ENCODE results near the gene CAMTA1.

The CAMTA1 gene

GRCh38 chr1:6852136-6852890 lies 67.1 kb downstream of the CAMTA1 start (continued):
- TF ChIP-seq PRDM2 (tag by site-specific recombination; IDR thresholded peaks at IDR 0.05; ENCODE audit: borderline replicate concordance) (no peak), SETDB1 (IDR thresholded peaks at IDR 0.05; ENCODE audit: insufficient read length, low read length) (no peak), BCL11A (tag by site-specific recombination; IDR thresholded peaks at IDR 0.05; ENCODE audit: low read depth) (no peak), ZNF133 (tag by site-specific recombination; IDR thresholded peaks at IDR 0.05) (no peak), SP2 (tag by site-specific recombination; IDR thresholded peaks at IDR 0.05) (no peak), OVOL3 (tag by site-specific recombination; IDR thresholded peaks at IDR 0.05) (no peak), ZNF610 (tag by site-specific recombination; IDR thresholded peaks at IDR 0.05; ENCODE audit: borderline replicate concordance) (no peak), INSM2 (tag by site-specific recombination; IDR thresholded peaks at IDR 0.05) (no peak), MEIS1 (CRISPR knock-in tag; IDR thresholded peaks at IDR 0.05; ENCODE audit: borderline replicate concordance) (no peak), ZNF501 (tag by site-specific recombination; IDR thresholded peaks at IDR 0.05) (no peak), GLI2 (tag by site-specific recombination; IDR thresholded peaks at IDR 0.05; ENCODE audit: borderline replicate concordance, low read depth) (no peak)

GRCh38 chr1:6854166-6854565 lies 68.9 kb downstream of the CAMTA1 start:
- ChIA-PET POLR2A (no interaction called here), CTCF (no interaction called here)
- no peaks in the 10 kb centered on the region for H3K4me1 ChIP-seq (ENCODE audit: control insufficient read depth, insufficient read depth, low read length)
- H3K36me3 ChIP-seq (ENCODE audit: control insufficient read depth in 2 of 2, insufficient read depth in 1 of 2, low read length in 2 of 2), result peaks cover 5 to 22% of the 10 kb centered on the region in 2 experiments; a peak in 1 of 3 replicates
- H3K4me3 ChIP-seq (ENCODE audit: low read depth, low read length), result no peak overlapping the region
- H3K9me3 ChIP-seq (ENCODE audit: control insufficient read depth, insufficient read depth, low read depth, low read length), result no peaks in the 10 kb centered on the region
- H3K27ac ChIP-seq (ENCODE audit: extremely low read depth, low read depth, low read length), result no peak overlapping the region
- TF ChIP-seq ZBTB48 (tag by site-specific recombination; IDR thresholded peaks at IDR 0.05) (no peak), ZSCAN4 (tag by site-specific recombination; IDR thresholded peaks at IDR 0.05) (no peak), BCL6B (tag by site-specific recombination; IDR thresholded peaks at IDR 0.05) (no peak), ZNF416 (tag by site-specific recombination; IDR thresholded peaks at IDR 0.05) (no peak), ZNF558 (tag by site-specific recombination; IDR thresholded peaks at IDR 0.05) (no peak), ZNF518A (tag by site-specific recombination; conservative IDR thresholded peaks at IDR 0.05; ENCODE audit: low read depth) (no peak), ZNF146 (tag by site-specific recombination; IDR thresholded peaks at IDR 0.05) (no peak), SCRT2 (tag by site-specific recombination; IDR thresholded peaks at IDR 0.05) (no peak), RBAK (tag by site-specific recombination; IDR thresholded peaks at IDR 0.05) (no peak), BCL11A (tag by site-specific recombination; IDR thresholded peaks at IDR 0.05; ENCODE audit: low read depth) (no peak), ZNF658 (tag by site-specific recombination; IDR thresholded peaks at IDR 0.05) (no peak), ZIC2 (tag by site-specific recombination; IDR thresholded peaks at IDR 0.05) (no peak)

Data from HEK293 (cell line).